Islet of Langerhans (tissue), 1 donor: Measurements from ENCODE around the gene NHSL2.
"Not testable (repeated sequence)": the region's sequence is repeated elsewhere in the genome, so short reads cannot be mapped to it uniquely, and the experiment has no call there.

Experiments used
- FAIRE-seq: peaks from one replicate; lab custom pipeline; 2011; peaks lifted over from hg19 to GRCh38; lab: Jason Lieb, UNC

The NHSL2 gene

DNA sequence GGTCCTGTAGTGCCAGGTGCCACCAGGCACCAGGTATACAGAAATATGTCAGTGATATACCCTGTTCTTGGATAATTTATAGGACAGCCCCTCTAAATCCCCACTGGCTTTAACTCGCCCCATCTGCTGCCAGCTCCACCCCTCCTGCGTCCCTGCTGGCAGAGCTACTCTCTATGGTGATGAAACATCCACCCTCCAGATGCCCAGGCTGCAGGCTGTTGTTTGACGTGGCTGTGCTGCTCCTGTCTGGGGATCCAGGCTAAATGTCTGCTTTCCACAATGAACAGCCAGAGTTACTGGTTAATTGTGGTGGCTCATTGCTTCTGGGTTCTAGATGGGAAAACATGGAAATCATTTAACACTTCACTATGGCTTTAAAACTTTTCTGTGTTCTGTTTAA is 12.9 kb downstream of the NHSL2 start:
- FAIRE-seq, result no peak

- FAIRE-seq, result no peak
Observed at GRCh38 chrX:71927040-71927439, 16.4 kb downstream of the NHSL2 start.

GRCh38 chrX:71928856-71929255 is 18.2 kb downstream of the NHSL2 start:
- no peak for FAIRE-seq

- FAIRE-seq, result no peak
Observed at GRCh38 chrX:71930298-71930697, 19.7 kb downstream of the NHSL2 start.

DNA sequence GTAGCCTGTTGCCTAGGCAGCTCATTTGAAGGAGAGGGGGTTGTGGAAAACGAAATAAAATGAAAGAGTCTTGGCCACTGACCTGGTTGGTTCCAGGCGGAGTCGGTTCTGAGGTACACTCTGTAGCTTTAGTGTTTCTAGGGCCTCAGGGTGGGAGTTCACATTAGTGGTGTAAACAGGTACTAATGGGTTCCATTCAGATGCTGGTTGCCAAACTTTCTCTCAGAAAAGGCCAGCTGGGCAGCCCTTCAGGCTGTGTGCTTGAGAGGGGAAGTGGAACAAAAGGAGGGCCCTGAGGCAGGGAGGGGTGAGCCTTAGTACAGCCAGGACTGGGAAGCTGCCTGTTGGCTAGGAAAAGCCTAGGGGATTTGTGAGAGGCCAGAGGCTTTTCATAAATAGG is 24.8 kb downstream of the NHSL2 start:
- no peak for FAIRE-seq

- no peak for FAIRE-seq
Observed at GRCh38 chrX:71936632-71937031, 26.0 kb downstream of the NHSL2 start.

DNA sequence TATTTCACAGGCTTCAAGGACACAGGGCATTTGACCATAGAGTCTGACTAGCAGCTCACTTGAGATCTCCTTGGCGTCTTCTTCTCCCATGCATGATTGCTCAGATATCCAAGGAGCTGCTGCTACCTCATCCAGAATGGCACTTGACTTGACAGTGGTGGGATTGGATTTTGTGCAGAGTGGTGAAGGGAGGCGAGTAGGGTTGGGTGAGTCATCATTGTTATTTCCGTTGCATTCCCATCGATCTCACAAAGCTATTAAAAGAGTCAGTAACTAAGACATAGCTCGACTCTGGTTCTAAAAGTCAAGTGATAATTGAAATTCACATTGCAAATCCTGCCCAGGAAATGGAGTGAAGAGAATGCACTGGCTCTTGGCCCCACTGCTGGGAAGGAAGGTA is 27.7 kb downstream of the NHSL2 start:
- FAIRE-seq, result no peak

- no peak for FAIRE-seq
Observed at GRCh38 chrX:71941145-71941544, 30.5 kb downstream of the NHSL2 start.

DNA sequence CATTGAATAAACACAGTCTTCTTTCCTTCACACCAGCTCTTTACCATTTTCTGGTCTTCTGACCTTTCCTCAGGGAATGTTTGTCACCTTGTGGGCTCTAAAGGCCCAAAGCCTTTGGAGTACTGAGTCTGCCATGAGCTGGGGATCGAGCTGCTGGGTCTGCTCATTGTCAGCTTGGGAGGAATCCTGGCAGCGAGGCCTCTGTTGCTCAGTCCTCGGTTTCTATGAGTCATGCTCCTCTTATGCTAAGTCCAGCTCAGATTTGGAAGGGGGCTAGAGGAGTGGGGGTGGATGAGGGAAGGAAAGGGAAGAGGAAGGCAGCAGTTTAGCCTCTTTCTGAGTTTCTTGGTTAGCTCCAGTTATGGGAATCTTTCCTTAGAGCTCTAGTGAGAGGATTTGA is 31.1 kb downstream of the NHSL2 start:
- no peak for FAIRE-seq

- FAIRE-seq, result no peak
Observed at GRCh38 chrX:71944369-71944768, 33.7 kb downstream of the NHSL2 start.

DNA sequence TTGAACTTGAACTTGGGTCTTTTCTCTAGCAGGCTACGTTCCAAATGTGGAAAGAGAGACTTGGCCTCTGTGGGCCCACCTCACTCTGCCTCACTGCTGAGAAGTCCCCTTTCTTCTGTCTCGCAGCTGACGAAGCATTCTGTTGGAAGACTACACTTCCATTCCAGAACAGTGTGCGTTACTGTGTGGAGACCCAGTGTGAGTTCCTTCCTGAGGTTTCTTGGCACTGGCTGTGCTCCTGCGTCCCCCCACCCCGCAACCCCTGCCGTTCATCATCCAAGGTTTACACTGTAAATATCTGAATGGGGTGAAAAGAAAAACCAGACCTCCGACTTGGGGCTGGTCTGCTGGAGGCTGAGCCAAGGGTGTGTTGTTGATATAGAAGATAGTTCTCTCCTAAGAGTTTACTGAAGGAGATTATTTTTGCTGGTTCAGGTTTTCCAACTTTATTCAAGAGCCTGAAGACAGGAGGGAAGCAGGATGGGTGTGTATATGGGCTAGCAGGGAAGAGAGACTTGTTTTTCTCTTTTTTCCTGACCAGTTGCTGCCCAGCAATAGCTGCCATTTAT is 34.7 kb downstream of the NHSL2 start:
- no peak for FAIRE-seq

DNA sequence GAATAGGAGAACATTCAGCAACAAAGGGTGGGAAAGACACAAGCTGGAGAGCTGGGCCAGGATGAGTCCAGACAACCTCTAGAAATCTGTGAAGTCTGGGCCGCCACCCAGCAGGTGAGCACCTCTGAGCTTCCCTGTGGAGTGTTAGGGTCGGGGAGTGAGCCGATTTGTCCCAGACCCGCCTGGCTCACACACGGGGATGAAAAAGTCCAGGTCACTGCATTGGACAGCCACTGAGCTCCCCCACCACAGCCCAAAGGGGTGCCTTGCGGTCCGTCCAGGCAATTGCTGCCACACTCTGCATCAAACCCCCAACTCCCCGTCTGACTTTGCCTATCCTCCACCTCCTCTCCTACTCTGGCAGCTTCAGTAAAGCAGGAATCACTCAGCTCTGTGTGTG is 38.7 kb downstream of the NHSL2 start:
- no peak for FAIRE-seq

GRCh38 chrX:71949844-71950445 is 39.3 kb downstream of the NHSL2 start:
- no peak for FAIRE-seq

GRCh38 chrX:71953391-71953790 is 42.7 kb downstream of the NHSL2 start:
- no peak for FAIRE-seq

GRCh38 chrX:71953946-71954345 is 43.3 kb downstream of the NHSL2 start:
- FAIRE-seq, result no peak

- FAIRE-seq, result no peak
Observed at GRCh38 chrX:71954458-71954857, 43.8 kb downstream of the NHSL2 start.

GRCh38 chrX:71955530-71956120 is 45.0 kb downstream of the NHSL2 start:
- no peak for FAIRE-seq

DNA sequence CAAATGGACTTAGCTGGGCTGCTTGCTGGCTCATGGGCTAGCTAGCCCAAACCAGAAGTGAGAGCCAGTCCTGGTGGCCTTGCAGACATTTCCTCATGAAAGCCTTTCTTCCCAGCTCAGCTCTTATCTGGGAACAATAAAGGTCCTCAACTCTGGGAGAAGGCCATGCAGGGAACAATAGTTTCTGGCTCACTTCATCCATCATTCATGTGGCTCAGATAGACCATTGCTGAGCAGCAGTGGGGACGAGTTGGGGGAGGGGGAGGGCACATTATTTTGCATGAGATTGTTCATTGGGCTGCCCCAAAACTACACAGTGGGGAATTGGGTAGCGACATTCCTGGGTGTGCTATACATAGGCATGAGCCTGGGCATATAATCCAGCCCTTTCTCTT is 47.6 kb downstream of the NHSL2 start:
- FAIRE-seq, result no peak

DNA sequence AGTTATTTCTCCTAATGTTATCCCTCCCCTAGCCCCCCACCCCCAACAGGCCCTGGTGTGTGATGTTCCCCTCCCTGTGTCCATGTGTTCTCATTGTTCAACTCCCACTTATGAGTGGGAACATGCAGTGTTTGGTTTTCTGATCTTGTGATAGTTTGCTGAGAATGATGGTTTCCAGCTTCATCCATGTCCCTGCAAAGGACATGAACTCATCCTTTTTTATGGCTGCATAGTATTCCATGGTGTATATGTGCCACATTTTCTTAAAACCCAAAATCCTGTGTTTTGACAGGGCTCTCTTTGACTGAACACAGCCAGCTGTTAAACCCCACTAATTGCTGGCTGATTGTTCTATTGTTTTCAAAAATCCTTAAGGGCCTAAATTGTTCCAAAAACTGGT is 53.5 kb downstream of the NHSL2 start:
- FAIRE-seq, result not testable (repeated sequence)

DNA sequence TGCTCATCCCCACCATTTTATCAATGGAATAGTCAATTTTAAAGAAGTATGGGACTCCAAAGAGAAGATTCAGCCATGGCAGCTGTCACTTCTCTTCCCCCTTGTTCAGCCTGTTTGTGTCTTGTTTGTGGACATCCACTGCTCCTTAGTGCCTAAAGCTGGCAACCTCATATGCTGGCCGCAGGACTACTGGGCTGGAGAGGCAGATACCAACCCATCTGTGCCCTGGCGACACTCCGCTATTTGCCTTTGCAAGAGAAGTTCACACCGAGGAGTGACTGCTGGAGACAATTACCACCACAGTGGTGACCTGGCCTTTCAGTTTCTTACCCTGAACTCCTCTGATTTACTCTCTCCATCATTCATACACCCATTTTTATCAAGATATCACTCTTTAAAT is 64.3 kb downstream of the NHSL2 start:
- FAIRE-seq, result no peak

DNA sequence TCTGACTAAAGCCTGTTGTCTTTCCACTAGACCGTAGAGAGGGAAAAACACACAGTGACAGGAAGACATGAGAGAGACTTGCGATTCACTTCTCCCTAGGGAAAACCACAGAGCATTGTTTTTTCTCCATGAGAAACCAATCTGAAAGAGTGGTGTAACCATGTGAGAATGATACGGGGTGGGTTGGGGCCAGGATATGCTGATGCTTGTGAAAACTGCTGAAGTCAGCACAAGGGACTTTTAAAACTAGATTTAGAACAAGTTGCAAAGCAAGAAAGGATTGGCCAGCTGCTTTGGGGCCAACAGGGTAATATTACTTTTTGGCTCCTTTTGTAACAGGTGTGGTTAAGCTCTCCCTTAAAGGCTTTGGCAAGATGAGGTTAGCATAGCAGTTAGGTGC is 66.1 kb downstream of the NHSL2 start:
- FAIRE-seq, result no peak

DNA sequence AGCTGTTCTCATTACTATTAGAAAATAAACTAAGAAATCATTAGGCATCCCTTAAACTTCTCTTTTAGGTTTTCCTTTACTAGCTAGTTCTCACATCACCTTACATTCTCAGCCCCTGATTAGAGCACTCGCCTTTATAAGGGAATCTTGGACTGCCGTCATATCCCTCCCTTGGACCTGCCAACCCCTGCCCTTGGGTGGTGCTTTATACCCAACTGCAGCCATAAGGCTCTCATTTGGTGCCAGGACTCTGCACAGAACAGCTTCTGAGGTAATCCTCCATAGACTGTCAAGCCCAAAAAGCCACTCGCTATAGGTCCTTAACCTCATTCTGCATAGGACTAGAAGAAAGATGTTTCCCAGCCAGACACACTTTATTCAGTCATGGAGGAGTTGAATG is 67.5 kb downstream of the NHSL2 start:
- no peak for FAIRE-seq

DNA sequence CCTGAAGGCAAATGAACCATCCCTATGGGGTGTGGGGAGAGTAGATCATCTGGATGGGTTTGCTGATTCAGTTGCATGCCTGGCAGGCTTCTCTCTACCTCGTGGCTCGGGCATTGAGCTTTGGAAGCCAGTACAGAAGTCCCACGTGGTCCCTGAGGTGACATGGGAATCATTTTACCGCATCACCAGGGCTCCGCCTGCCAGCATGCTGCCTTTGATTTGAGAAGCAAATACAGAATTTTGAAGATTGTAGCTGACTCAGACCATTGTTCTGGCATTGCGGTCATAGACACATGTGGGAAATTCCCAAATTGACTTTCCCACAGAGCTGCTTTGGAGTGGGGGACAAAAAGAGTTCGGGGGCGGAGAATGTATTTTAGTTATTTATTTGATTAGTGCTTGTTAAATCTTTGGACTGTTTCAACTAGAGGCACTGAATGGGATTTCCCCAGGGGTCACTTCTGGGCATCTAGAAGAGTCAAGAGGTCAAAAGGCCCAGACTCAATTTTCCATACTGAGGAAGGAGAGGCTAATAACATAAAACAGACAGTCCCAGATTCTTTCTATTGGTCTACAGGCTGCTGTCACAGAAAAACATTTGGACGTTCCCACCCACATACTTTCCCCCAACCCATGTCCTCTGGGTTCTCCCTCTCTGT is 79.3 kb downstream of the NHSL2 start:
- no peak for FAIRE-seq

- no peak for FAIRE-seq
Observed at GRCh38 chrX:71990518-71990917, 79.9 kb downstream of the NHSL2 start.
